SJSA1 (cell line): ENCODE results near the gene UVSSA. TPM values are rescaled to one million over a fixed set of nuclear protein-coding genes. Genes with fewer than 3 reads are reported as not detected.
"Not testable (repeated sequence)": the region's sequence is repeated elsewhere in the genome, so short reads cannot be mapped to it uniquely, and the experiment has no call there.

Experiments
- DNase-seq, 2 experiments: peaks; one replicate each; pipeline ENCODE4 v3.0.0-alpha.2; 2015 to 2020; ENCODE audit warnings: low spot score in 2 of 2, low read depth in 1 of 2
- H3K27ac ChIP-seq: fragments of 250-450 bp; sonication (Bioruptor Pico); 2 replicates; pipeline ENCODE4 v1.5.1; 2020; ENCODE audit warnings: mild to moderate bottlenecking, moderate library complexity
- H3K27me3 ChIP-seq: fragments of 250-450 bp; sonication (Bioruptor Pico); replicated peaks from 2 replicates; pipeline ENCODE4 v1.5.1; 2020; ENCODE audit warnings: mild to moderate bottlenecking, moderate library complexity
- H3K36me3 ChIP-seq: fragments of 250-450 bp; sonication (Bioruptor Pico); 2 replicates; pipeline ENCODE4 v1.5.1; 2020; ENCODE audit warnings: mild to moderate bottlenecking
- H3K4me1 ChIP-seq: fragments of 250-450 bp; sonication (Bioruptor Pico); replicated peaks from 2 replicates; pipeline ENCODE4 v1.6.1; 2021; ENCODE audit warnings: mild to moderate bottlenecking
- H3K4me3 ChIP-seq: fragments of 250-450 bp; sonication (Bioruptor Pico); 2 replicates; pipeline ENCODE4 v1.5.1; 2020; ENCODE audit warnings: mild to moderate bottlenecking
- H3K9me3 ChIP-seq: fragments of 250-450 bp; sonication (Bioruptor Pico); replicated peaks from 2 replicates; pipeline ENCODE4 v1.5.1; 2020; ENCODE audit warnings: mild to moderate bottlenecking
- total RNA-seq: library from RNA; depleted of rRNA; stranded (reverse); fragments of >200 nt; shearing (Covaris generic); gene quantifications from 2 replicates; pipeline ENCODE4 v1.2.3, GENCODE V29; 2014

Gene UVSSA
- total RNA-seq, 1 experiment from 2014 or later = 2.5 TPM

DNA sequence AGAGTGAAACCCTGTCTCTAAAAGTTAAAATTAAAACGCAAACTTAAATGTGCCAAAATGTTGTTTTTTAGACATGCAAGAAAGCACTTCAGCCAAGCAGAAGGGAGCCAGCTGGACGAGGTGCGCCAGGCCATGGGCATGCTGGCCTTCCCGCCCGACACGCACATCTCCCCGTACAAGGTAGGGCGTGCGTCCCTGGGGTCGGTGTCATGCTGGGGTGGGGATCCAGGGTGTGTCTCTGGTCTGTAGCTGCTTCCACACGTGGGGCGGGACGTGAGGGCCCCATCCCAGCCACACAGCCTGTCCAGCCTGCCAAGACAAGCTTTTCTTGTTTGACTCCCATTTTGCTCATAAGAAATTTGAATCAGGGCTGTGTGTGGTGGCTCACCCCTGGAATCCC is 14.3 kb upstream of the UVSSA start:
- H3K36me3 ChIP-seq = peaks cover 18% of the 10 kb centered on the region; the same call in 1 of the 2 replicates
- no peak for DNase-seq
- no peaks in the 10 kb centered on the region for H3K4me1 ChIP-seq
- no peaks in the 10 kb centered on the region for H3K27me3 ChIP-seq
- no peak overlapping the region for H3K27ac ChIP-seq
- H3K9me3 ChIP-seq = no peaks in the 10 kb centered on the region
- no peak overlapping the region for H3K4me3 ChIP-seq

DNA sequence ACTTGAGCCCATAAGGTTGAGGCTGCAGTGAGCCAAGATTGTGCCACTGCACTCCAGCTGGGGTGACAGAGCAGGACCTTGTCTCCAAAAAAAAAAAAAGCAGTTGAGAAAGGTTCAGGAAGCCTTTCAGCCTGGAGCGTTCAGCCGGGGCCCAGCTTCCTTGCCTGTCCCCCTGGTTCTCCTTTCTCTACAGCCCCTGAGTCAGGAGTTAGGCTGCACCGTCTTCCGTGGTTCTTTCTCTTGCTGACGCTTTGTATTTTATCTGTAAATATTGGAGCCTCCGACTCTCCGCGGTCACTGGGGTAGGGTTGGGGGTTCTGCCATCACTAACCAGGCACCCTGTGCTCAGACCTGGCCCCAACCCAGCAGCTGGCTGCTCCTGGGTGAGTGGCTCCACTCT is 13.8 kb upstream of the UVSSA start:
- H3K4me3 ChIP-seq = no peak overlapping the region
- no peaks in the 10 kb centered on the region for H3K9me3 ChIP-seq
- no peaks in the 10 kb centered on the region for H3K27me3 ChIP-seq
- H3K4me1 ChIP-seq = no peaks in the 10 kb centered on the region
- peaks cover 18% of the 10 kb centered on the region; the same call in 1 of the 2 replicates for H3K36me3 ChIP-seq
- DNase-seq = no peak
- no peak overlapping the region for H3K27ac ChIP-seq

DNA sequence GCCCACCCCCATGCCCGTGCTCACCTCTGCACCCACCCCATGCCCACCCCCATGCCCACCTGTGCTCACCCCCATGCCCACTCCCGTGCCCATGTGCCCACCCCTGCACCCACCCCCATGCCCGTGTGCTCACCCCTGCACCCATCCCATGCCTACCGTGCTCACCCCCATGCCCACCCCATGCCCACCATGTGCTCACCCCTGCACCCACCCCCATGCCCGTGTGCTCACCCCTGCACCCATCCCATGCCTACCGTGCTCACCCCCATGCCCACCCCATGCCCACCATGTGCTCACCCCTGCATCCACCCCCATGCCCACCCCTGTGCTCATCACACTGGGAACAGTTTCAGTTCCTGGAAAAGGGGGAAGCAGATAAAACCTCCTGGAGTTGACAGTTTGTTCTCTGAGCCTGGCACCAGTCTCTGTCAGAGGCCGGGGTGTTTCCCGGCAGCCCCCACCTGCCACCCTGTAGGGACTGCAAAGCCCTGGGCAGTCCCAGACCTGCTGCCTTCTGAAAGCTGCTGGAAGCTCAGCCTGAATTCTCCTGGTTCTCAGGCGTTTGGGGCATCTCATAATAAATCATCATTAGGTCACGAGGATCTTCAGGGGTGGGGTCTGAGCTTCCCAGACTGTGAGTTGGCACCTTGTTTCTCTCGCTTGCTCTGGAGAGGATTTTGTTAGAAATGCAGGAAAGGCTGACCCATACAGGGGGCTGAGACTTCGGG is 13.0 kb upstream of the UVSSA start:
- not testable (repeated sequence) for H3K27ac ChIP-seq, H3K4me1 ChIP-seq, H3K9me3 ChIP-seq, H3K27me3 ChIP-seq, H3K4me3 ChIP-seq, DNase-seq
- H3K36me3 ChIP-seq = peaks cover 17% of the 10 kb centered on the region

DNA sequence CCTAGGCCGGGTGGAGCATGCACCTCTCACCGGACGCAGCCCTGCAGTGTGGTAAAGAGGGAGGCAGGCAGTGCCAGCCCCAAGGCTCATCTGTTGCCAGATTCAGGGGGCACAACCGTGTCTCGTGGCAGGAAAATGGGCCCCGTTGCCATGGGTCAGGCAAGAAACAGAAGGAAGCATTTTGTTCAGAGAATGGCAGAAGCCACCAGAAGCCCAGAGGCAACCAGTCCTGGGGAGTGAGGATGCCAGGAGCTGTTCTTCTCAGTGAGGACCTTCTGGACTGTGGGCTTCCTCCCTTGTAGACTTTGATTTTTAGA is 12.5 kb upstream of the UVSSA start:
- Histone ChIP-seq H3K36me3 (peaks cover 22% of the 10 kb centered on the region), H3K4me3 (no peak overlapping the region), H3K9me3 (no peaks in the 10 kb centered on the region), H3K4me1 (no peaks in the 10 kb centered on the region), H3K27ac (no peak overlapping the region), H3K27me3 (no peaks in the 10 kb centered on the region)
- DNase-seq = no peak

DNA sequence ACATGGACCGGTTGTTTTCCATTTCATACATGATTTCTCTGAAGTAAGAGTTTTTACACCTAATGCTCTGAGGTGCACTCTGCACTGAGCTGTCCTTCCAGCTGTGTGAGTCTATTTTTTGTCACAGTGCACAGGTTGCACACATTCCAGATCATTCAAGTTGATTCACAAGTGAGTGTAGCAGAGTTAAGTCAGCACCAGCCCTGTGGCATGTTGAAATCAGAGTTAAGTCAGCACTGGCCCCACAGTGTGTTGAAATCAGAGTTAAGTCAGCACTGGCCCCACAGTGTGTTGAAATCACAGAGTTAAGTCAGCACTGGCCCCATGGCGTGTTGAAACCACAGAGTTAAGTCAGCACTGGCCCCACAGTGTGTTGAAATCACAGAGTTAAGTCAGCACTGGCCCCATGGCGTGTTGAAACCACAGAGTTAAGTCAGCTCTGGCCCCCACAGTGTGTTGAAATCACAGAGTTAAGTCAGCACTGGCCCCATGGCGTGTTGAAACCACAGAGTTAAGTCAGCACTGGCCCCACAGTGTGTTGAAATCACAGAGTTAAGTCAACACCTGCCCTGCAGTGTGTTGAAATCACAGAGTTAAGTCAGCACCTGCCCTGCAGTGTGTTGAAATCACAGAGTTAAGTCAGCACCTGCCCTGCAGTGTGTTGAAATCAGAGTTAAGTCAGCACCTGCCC is 11.7 kb upstream of the UVSSA start:
- H3K4me3 ChIP-seq, H3K27me3 ChIP-seq, H3K27ac ChIP-seq, H3K9me3 ChIP-seq, DNase-seq, H3K4me1 ChIP-seq: not testable (repeated sequence)
- peaks cover 24% of the 10 kb centered on the region for H3K36me3 ChIP-seq

DNA sequence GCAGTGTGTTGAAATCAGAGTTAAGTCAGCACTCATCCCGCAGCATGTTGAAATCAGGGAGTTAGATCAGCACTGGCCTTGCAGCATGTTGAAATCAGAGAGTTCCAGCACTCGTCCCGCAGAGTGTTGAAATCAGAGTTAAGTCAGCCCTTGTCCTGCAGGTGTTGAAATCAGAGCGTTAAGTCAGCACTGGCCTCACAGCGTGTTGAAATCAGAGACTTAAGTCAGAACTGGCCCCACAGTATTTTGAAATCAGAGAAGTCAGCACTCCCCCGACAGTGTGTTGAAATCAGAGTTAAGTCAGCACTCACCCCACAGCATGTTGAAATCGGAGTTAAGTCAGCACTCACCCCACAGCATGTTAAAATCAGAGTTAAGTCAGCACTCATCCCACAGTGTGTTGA is 10.9 kb upstream of the UVSSA start:
- Histone ChIP-seq H3K4me3 (no peak overlapping the region), H3K9me3 (no peaks in the 10 kb centered on the region), H3K27ac (no peak overlapping the region), H3K4me1 (no peaks in the 10 kb centered on the region), H3K36me3 (peaks cover 25% of the 10 kb centered on the region), H3K27me3 (no peaks in the 10 kb centered on the region)
- no peak for DNase-seq

DNA sequence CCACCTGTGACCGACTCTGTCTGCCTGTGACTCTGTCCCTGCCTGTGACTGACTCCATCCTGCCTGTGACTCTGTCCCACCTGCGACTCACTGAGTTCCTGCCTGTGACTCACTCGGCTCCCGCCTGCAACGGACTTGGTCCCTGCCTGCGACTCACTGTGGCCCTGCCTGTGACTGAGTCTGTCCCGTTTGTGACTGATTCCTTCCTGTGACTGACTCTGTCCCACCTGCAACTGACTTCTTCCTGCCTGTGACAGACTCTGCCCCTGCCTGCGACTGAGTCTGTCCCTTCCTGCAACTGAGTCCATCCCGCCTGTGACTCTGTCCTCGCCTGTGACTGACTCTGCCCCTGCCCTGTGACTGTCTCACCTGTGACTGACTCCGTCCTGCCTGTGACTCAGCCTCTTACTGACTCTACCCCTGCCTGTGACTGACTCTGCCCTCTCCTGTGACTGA is 9.6 kb upstream of the UVSSA start:
- Histone ChIP-seq H3K36me3 (peaks cover 29% of the 10 kb centered on the region), H3K4me1 (peaks cover 10% of the 10 kb centered on the region), H3K27me3 (no peaks in the 10 kb centered on the region), H3K9me3 (no peaks in the 10 kb centered on the region), H3K4me3 (no peak overlapping the region), H3K27ac (no peak overlapping the region)
- DNase-seq = no peak

DNA sequence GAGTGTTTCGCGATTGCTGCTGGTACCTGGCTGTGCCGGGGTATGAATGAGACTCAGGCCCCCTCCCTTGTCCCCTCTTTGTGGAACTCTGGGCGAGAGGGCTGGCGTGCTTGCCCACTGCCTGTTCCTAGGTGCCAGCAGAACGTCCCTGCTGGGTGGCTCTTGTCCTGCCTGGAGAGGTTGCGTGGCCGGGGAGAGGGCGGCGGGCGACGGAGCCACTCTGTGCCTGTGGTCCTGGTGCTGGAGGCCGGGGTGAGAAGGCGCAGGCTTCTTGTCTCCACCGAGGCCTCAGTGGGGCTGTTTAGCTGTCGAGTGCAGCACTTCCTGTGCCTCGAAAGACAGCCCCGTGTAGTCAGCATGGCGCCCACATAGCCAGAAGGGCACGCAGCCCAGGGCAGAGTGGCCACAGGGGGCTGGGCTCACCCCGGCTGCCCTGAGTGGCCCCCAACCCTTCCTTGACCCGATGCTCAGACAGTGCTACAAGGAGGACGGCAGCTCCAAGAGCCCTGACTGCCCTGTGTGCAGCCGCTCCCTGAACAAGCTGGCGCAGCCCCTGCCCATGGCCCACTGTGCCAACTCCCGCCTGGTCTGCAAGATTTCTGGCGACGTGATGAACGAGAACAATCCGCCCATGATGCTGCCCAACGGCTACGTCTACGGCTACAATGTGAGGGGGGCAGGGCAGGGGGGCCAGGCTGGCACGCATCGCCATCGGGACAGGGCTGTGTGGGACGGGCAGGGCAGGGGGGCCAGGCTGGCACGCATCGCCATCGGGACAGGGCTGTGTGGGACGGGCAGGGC is 8.9 kb upstream of the UVSSA start:
- Histone ChIP-seq H3K27ac (no peak overlapping the region), H3K4me3 (no peak overlapping the region), H3K4me1 (peaks cover 10% of the 10 kb centered on the region), H3K9me3 (no peaks in the 10 kb centered on the region), H3K36me3 (peaks cover 29% of the 10 kb centered on the region), H3K27me3 (no peaks in the 10 kb centered on the region)
- DNase-seq = no peak

DNA sequence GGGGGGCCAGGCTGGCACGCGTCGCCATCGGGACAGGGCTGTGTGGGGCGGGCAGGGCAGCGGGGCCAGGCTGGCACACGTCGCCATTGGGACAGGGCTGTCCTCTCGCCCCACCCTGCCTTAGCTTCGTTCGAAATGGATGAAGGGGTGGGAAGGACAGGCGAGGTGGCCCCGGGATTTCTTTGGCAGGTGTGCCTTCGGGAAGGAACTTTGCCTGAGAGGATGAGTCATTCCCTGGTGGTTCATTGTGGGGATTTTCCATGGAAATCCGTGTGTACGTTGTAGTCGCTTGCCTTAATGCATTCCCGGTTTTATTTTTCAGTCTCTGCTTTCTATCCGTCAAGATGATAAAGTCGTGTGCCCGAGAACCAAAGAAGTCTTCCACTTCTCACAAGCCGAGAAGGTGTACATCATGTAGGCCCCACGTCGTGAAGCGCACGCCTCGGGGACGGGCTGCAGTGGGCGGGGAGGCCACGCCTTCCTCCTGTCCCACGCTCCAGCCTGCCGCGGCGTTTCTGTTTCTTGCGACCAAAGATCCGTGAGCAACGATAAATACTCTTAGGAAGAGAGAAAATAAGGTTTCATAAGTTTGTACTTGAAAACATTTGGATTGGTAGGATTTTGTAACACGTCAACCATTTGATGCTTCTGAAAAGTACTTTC is 8.1 kb upstream of the UVSSA start:
- peaks cover 29% of the 10 kb centered on the region for H3K36me3 ChIP-seq
- no peak overlapping the region for H3K27ac ChIP-seq
- H3K9me3 ChIP-seq = no peaks in the 10 kb centered on the region

DNA sequence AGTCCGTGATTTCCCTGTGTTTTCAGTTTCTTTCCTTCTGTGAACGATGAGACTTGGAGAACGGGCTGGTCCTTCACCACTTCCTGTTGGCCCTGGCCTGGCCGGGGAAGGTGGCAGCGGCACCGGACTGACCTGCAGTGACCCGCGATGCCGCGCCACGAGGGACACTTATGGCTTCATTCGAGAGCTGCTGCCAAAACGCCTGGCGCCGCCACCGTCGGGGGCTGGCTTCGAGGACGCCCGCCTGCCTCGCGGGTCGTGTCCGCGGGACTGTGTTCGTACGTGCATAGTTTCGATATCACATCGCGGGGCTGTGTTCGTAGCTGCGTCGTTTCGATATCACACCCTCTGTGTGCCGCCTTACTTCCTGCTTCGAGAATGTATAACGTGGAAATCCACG is 7.5 kb upstream of the UVSSA start:
- H3K4me3 ChIP-seq = no peak overlapping the region
- no peaks in the 10 kb centered on the region for H3K9me3 ChIP-seq
- H3K4me1 ChIP-seq = peaks cover 10% of the 10 kb centered on the region
- no peaks in the 10 kb centered on the region for H3K27me3 ChIP-seq
- H3K27ac ChIP-seq = no peak overlapping the region
- DNase-seq = no peak
- H3K36me3 ChIP-seq = peaks cover 29% of the 10 kb centered on the region

More for the DNA sequence above, 8.1 kb upstream of the UVSSA start:
- H3K4me1 ChIP-seq = peaks cover 10% of the 10 kb centered on the region
- no peak for DNase-seq
- no peak overlapping the region for H3K4me3 ChIP-seq
- no peaks in the 10 kb centered on the region for H3K27me3 ChIP-seq

DNA sequence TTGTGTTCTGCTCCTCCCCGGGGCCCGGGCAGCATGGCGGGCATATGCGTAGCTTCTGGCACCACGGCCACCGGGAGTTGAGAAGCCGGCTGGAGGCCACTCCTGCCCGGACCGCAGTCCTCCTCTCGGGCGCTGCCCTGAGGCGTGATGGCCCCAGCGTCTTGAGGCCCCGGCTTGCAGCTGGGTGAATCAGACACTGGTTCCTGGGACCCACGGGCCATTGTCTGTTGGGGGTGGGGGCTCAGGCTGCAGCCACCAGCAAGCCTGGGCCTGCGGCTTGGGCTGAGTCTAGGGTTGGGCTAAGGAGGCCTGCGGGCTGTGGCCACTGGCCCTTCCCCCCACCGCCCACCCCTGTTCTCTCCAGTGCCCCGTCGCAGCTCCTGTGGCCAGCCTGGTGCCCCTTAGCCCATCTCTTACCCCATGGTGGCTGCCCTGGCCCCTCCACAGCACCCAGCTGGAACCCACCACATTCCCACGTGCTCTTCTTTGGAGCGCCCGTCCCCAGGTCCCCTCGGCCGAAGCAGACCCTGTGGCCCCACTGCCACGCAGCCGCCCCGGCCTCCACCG is 6.7 kb upstream of the UVSSA start:
- Histone ChIP-seq H3K4me1 (peaks cover 13% of the 10 kb centered on the region), H3K27me3 (no peaks in the 10 kb centered on the region), H3K27ac (no peak overlapping the region), H3K9me3 (no peaks in the 10 kb centered on the region), H3K4me3 (no peak overlapping the region), H3K36me3 (peaks cover 26% of the 10 kb centered on the region)
- no peak for DNase-seq

DNA sequence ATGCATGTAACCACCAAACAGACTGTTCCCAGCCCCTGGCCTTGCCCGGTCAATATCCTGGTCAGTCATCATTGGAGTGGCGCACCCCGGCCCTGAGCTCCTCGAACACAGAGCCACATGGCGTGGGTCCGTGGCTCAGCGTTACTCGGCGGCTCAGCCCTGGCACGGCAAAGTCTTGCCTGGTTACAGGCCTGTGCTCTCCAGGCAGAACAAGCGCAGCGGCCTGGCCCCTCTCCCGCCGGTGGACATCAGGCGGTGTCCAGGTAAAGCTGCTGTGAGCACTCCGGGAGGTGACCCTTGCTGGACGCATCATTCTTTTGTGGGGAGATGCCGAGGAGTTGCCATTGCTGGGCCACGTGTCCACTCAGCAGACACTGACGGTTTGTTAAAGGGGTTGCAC is 6.1 kb upstream of the UVSSA start:
- no peak for DNase-seq
- no peaks in the 10 kb centered on the region for H3K9me3 ChIP-seq
- peaks cover 13% of the 10 kb centered on the region for H3K4me1 ChIP-seq
- H3K36me3 ChIP-seq = peaks cover 26% of the 10 kb centered on the region
- H3K4me3 ChIP-seq = no peak overlapping the region
- no peak overlapping the region for H3K27ac ChIP-seq
- H3K27me3 ChIP-seq = no peaks in the 10 kb centered on the region

DNA sequence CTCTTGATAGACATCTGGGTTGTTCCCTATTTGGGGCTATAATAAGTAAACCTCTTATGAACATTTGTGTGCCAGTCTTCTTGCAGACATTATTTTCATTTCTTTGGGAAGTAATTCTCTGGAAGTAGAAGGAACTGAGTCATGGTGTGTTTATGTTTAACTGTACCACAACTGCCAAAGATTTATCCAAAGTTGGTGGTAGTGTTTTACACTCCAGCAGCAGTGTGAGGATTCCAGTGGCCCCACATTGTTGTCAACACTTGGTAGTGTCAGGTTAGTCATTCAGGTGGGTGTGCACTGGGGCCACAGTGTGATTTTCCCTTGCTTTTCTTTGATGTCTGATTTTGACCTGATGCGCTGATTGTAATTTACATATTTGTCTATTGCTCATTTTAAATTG is 5.0 kb upstream of the UVSSA start:
- Histone ChIP-seq H3K27me3 (no peaks in the 10 kb centered on the region), H3K4me3 (no peak overlapping the region)

More for the DNA sequence above, 5.0 kb upstream of the UVSSA start:
- peaks cover 26% of the 10 kb centered on the region for H3K36me3 ChIP-seq
- no peak overlapping the region for H3K27ac ChIP-seq
- no peak for DNase-seq
- H3K4me1 ChIP-seq = peaks cover 13% of the 10 kb centered on the region
- H3K9me3 ChIP-seq = no peaks in the 10 kb centered on the region
